ENCODE measurements around the gene TADA3.

The TADA3 gene

DNA sequence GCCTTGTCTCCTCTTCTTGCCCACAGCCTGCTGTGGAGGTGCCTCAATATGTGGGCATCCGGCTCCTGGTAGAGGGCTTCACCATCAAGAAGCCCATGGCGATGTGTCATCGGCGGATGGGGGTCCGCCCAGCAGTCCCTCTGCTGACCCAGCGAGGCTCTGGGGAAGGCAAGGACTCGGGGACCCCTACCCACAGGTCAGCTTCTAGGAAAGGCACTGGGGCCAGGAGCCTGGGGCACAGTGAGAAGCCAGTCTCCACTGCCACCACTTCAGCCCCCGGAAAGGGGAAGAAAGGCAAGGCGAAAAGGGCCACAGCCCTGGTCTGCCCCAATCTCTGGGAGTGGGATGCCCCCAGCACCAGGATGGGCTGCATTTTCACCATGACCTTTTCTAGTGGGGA, 40.8 kb upstream of the TADA3 start:
- H3K4me3 ChIP-seq (replicated peaks in 1 of 2; ENCODE audit: low read depth in 2 of 2, low read length in 2 of 2) = no peak overlapping the region
- DNase-seq (ENCODE audit: low read depth in 2 of 2) = no peak
- TF ChIP-seq, protein P1, sequence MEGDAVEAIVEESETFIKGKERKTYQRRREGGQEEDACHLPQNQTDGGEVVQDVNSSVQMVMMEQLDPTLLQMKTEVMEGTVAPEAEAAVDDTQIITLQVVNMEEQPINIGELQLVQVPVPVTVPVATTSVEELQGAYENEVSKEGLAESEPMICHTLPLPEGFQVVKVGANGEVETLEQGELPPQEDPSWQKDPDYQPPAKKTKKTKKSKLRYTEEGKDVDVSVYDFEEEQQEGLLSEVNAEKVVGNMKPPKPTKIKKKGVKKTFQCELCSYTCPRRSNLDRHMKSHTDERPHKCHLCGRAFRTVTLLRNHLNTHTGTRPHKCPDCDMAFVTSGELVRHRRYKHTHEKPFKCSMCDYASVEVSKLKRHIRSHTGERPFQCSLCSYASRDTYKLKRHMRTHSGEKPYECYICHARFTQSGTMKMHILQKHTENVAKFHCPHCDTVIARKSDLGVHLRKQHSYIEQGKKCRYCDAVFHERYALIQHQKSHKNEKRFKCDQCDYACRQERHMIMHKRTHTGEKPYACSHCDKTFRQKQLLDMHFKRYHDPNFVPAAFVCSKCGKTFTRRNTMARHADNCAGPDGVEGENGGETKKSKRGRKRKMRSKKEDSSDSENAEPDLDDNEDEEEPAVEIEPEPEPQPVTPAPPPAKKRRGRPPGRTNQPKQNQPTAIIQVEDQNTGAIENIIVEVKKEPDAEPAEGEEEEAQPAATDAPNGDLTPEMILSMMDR (IDR thresholded peaks at IDR 0.05; ENCODE audit: low read depth, low read length) = no peak

DNA sequence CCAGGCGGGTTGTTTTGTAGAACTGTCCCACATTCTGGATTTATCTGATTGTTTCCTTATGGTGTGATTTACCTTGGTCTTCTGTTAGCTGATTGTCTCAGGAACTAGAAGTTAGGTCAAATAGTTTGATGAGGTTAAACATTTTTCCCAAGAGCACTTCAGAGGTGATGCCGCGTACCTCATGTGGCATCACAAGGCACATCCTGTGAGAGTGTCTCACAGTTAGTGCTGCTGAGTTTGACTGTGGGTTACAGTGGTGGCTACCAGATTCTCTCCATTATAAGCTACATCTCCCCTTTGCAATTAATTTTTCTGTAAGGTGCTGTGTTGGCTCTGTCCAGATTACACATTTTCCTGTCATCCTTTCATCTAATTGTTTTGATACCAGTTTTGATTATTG, 39.0 kb upstream of the TADA3 start:
- no peak for DNase-seq (ENCODE audit: low read depth in 2 of 2)
- TF ChIP-seq, protein P1 (IDR thresholded peaks at IDR 0.05; ENCODE audit: low read depth, low read length) = no peak
- no peak overlapping the region for H3K4me3 ChIP-seq (replicated peaks in 1 of 2; ENCODE audit: low read depth in 2 of 2, low read length in 2 of 2)

DNA sequence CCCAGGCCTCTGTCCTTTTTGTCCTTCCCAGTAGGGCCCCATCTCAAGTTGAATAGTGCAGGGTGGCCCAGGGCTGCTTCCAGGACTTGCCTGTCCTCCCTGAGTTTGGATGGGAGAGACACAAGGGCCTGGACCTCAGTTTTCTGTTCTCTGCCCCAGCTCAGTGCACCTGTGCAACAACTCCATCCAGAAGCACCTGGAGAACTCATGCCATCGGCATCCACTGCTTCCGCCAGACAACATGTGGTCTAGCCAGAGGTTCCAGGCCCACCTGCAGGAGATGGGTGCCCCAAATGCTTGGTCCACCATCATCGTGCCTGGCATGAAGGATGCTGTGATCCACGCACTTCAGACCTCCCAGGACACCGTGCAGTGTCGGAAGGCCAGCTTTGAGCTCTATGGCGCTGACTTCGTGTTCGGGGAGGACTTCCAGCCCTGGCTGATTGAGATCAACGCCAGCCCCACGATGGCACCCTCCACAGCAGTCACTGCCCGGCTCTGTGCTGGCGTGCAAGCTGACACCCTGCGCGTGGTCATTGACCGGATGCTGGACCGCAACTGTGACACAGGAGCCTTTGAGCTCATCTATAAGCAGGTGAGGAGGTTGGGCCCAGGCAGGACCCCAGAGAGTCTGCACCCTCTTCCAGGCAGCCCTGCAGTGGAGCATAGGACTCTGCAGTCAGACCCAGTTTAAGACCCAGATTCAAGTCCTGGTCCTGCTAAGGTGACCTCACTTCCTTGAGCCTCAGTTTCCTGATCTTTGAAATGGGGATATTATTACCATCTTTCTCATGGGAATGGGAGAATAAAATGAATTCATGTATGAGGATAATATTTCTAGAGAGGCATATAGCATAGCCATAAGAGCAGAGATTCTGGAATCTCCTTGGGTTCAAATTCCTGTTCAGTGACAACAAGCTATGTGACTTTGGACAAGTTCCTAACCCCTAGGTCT, 36.8 kb upstream of the TADA3 start:
- DNase-seq (ENCODE audit: low read depth in 2 of 2) = no peak
- TF ChIP-seq, protein P1 (IDR thresholded peaks at IDR 0.05; ENCODE audit: low read depth, low read length) = no peak
- H3K4me3 ChIP-seq (replicated peaks in 1 of 2; ENCODE audit: low read depth in 2 of 2, low read length in 2 of 2) = no peak overlapping the region

DNA sequence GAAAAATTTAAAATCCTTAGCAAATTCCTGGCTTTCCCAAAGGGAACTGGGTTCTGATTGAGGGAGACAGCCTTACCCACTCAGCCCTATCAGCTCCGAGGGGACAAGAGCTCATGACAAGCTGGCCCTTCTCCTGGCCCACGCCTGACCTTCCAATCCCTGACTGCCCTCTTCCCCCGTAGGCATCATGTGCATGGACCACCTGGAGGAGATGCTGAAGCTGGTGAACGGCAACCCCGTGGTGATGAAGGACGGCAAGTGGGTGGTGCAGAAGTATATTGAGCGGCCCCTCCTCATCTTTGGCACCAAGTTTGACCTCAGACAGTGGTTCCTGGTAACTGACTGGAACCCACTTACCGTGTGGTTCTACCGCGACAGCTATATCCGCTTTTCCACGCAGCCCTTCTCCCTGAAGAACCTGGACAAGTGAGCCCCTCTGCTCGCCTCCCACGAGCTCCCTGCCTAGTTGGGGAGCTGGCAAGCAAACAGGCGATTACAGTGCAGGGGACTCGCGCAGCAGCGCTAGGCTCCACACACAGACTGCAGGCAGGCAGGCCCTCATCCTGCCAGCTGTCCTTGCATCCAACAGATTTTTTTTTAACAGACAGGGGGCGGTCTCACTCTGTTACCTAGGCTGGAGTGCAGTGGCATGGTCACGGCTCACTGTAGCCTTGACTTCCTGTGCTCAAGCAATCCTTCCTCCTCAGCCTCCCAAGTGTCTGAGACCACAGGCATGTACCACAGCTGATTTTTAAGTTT, 34.7 kb upstream of the TADA3 start:
- DNase-seq (ENCODE audit: low read depth in 2 of 2) = peak; percentile 35 to 58
- H3K4me3 ChIP-seq (replicated peaks in 1 of 2; ENCODE audit: low read depth in 2 of 2, low read length in 2 of 2) = no peak overlapping the region
- TF ChIP-seq, protein P1 (IDR thresholded peaks at IDR 0.05; ENCODE audit: low read depth, low read length) = peak; percentile 32

DNA sequence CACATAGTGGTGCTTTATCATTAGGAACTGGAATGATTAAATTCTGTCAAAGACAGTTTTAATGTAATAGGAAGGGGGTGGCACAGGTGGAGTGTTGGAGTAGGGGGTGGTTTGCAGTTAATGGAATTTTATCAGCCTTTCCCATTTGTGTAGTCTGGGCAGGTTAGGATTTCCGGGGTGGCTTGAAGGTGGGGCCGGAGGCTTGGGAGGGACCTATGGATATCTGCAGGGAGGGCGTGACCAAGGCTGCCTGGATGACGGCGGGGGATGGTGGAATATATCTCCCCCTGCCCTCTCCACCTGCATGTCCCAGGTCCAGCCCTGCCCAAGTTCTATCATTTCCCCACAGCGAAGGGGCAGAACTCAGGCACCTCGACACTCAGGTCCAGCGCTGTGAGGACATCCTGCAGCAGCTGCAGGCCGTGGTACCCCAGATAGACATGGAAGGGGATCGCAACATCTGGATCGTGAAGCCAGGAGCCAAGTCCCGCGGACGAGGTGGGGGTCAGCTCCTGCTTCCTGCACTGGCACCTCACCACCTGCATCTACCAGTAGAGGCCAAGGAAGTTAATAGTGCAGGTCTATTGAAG, 33.3 kb upstream of the TADA3 start:
- no peak overlapping the region for H3K4me3 ChIP-seq (replicated peaks in 1 of 2; ENCODE audit: low read depth in 2 of 2, low read length in 2 of 2)
- TF ChIP-seq, protein P1 (IDR thresholded peaks at IDR 0.05; ENCODE audit: low read depth, low read length) = no peak
- no peak for DNase-seq (ENCODE audit: low read depth in 2 of 2)

DNA sequence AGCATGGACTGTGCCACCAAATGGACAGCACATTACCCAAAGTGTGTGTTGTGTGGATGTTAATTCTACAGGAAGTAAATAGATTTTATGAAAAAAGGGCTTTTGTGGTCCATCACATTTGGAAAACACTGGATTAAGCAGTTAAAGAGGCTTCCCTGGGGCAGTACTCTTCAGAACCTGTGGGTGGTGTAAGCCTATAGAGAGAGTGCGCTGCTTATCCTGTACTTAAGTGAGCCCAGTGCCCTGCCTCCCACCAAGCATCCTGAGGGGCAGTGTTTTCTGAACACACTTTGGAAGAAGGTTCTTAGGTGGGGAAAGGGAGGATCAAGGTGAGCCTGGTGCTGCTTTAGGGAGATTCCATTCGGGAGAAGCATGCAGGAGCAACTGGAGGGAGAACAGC, 28.7 kb upstream of the TADA3 start:
- no peak overlapping the region for H3K4me3 ChIP-seq (replicated peaks in 1 of 2; ENCODE audit: low read depth in 2 of 2, low read length in 2 of 2)
- peak; percentile 40 to 53 for DNase-seq (ENCODE audit: low read depth in 2 of 2)
- TF ChIP-seq, protein P1 (IDR thresholded peaks at IDR 0.05; ENCODE audit: low read depth, low read length) = peak; percentile 52
